ENCODE measurements around the gene C22orf39.

The C22orf39 gene

DNA sequence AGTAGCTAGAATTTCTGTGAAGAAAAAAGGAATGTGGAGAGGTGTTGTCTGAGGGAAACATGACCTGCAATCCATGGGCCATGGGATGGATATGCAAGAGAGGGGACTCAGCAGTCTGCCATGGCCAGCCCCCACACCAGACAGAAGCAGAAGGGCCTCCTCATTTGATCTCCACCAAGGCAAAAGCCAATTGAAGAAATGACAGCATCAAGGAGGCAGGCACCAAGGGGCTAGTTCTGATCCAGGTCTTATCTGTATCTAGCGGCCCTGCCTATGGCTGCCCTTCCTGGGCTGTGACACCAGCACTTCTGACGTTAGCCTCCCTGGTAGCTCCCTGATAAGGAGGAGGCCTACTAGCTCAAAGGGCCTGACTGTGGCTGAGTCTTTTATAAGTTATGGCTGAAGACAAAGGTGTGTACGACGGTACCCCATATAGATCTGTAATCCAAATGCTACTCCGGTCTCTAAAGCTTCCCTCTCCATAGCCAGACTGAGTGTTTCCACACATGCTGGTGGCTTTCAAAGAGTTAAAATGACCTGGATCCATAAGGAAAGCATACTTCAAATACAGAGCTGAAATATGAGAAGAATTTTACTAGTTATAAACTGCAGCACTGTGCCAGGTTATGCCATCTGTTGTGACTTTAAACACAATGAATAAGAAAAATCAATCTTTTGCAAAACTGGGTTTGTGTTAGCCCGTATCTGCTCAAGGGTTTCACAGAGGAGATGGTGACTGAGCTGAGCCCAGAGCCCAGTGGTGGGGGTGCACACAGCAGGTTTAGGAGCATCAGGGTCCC, 50.4 kb downstream of the C22orf39 start:
- no peak for DNase-seq

- DNase-seq = no peak
Observed at GRCh38 chr22:19396561-19396933, 51.0 kb downstream of the C22orf39 start.

DNA sequence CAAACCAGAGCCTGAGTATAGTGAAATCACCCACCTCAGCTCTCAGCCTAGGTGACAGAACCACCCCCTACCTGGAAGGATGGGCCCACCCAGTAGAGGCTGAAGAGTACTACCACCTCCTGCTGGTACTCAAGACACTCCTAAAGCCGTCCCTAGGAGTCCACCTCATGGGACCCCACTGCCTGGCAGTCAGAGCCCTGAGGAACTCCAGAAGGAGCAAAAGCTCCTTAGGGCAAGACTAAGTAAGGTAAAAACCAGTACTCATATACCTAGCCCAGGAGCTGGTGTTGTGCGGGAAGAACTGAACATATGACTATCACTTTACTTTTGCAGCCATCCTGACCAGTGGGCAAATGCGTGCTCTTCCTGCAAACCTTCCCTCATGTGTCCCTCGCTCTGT, 52.2 kb downstream of the C22orf39 start:
- no peak for DNase-seq

- DNase-seq = peak; percentile 15
Observed at GRCh38 chr22:19394274-19395050, 53.0 kb downstream of the C22orf39 start.

GRCh38 chr22:19393704-19394103, 53.8 kb downstream of the C22orf39 start:
- DNase-seq = no peak
